Measurements from ENCODE around the gene ATG101.

The ATG101 gene

DNA sequence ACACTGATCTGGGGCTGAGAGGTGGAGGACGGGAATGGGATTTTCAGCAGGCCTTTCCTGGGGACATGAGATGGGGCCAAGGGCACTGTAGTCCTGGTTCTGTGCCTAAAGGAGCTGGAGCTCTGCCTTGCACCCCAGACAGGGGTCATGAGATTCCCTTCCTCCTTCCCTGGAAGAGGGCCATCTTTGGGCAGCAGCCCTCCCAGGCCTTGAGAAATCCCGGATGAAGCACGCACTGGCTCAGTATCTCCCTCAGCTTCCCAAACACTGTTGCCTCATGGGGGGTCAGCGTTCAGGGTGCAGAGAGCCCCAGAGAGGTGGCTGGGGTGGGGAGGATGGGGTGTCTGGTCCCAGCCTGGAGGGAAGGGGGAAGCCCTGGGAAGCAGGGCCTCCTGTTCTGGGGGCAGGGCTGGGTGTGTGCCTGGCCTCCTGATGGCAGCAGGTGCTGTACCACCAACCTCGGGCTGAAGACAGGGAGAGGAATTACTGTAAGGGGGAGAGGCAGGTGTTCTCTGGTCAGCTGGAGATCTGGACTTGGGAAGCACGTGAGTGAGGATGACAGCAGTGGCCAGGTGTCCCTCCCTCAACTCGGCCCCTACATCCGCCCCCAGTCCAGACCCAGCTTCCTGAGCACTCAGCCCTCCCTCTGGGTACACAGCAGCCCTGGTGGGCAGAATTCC is 26.9 kb upstream of the ATG101 start:
- no peak for DNase-seq

DNA sequence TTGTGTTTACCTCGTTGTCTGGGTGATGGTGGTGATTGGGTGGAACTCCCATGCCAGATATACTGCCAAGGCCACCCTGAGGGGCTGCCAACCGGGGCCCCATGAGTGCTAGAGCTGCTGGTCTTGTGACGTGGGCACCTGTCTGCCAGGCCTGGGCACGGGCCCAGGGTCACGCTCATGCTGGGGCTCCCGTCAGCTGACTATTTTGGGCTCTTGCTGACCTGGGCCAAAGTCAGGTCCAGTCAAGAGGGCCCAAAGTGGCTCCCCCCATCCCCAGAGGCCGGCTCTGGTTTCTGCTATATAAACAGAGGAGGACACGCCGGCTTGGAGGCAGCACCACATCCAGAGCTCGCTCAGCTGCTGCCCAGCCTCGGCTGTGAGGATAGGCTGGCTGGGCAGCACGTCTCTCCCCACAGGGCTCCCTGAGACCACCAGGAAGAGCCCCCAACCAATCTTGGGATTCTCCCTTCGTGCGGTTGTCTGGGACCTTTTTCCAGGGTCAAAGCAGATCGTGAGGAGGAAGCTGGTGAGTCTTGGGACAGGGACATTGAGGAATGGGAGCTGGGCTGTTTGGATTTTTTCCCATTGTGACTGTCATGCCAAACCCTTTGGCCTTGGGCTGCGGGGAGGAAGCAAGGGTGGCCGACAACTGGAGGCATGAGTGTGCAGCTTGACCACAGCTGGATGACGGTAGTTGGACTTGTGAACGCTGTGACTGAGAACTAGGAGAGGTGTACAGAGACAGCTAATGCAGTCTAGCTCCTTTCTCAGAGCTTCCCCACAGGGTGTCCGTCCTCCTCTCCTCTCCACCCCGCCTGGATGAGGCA is 26.2 kb upstream of the ATG101 start:
- no peak for DNase-seq

DNA sequence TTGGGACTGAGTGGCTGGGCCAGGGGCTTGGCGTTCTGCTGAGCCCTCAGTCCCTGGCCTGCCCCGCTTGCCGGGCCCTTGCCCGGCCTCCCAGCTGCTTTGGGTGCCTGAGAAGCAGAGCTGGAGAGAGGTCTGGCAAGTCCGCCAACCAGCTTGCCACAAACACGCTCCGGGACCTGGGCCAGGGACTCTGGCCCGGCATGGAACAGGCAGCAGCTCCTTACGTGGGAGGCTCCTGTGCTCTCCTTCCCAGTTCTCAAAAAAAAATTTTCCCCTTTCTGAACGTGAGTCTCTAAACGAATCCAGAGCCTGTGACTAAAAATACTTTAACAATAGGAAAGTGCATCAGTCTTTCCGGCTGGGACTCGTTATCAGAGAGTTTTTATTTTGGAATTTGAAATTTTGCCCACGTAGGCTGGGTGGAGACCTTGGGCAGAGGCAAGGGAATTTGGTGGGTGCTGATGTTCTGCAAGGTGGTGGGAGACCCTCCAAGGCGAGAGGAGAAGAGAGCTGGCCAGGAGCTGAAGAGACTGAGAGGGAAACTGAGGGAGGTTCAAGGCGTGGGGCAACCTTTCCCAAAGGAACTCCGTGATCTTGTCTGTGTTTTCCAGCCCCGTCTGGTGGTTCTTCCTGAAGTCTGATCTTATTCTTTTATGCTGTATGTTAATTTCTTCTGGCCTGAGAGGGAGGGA is 25.3 kb upstream of the ATG101 start:
- DNase-seq = no peak

- no peak for DNase-seq
Observed at GRCh38 chr12:52045794-52046199, 24.0 kb upstream of the ATG101 start.

DNA sequence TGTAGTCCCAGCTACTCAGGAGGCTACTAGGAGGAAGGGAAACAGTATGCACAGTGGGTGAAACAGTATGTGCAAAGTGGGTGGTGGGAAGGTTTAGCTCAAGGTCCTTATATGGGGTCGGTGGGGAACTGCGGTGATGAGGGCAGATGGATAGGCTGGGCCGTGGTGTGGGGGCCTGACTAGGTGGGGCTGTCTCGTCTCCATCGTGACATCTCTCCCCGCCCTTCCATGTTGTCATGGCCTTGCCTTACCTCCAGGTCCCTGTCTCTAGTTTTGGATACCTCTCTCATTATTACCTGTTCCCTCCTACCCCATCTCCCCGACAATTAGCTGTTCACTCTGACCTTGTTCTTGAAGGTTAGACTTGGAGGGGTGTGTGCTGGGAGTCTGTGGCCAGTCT is 22.9 kb upstream of the ATG101 start:
- DNase-seq = no peak

DNA sequence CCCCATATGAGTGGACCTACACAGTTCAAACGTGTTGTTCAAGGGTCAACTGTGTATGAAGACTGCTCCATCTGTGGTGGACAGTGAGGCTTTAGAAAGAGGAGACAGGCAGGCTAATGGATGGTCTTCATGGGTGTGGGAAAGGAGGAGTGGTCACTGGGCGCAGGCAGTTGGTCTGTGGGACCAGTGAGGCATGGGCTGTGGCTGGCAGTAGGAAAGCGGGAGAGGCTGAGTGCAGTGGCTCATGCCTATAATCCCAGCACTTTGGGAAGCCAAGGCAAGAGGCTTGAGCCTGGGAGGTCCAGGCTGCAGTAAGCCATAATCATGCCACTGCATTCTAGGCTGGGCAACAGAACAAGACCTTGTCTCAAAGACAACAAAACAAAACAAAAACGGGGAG is 20.5 kb upstream of the ATG101 start:
- no peak for DNase-seq

DNA sequence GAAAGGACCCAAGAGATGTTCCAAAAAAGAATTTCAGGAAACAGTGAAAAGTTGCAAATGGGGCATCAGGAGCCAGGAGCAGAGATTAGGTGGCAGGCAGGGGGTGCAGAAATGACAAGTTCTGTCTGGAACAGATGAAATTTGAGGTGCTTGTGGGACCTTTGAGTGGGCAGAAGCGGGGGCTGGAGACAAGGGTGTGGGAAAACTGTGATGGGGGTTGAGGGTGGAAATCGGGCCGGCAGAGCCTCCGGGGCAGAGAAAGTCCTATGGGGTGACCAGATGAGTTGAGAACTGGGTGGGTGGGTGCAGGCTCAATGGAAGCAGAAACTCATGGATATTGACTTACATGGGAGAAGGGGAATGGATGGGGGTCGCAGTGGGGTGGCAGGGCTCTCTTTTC is 20.1 kb upstream of the ATG101 start:
- DNase-seq = no peak

DNA sequence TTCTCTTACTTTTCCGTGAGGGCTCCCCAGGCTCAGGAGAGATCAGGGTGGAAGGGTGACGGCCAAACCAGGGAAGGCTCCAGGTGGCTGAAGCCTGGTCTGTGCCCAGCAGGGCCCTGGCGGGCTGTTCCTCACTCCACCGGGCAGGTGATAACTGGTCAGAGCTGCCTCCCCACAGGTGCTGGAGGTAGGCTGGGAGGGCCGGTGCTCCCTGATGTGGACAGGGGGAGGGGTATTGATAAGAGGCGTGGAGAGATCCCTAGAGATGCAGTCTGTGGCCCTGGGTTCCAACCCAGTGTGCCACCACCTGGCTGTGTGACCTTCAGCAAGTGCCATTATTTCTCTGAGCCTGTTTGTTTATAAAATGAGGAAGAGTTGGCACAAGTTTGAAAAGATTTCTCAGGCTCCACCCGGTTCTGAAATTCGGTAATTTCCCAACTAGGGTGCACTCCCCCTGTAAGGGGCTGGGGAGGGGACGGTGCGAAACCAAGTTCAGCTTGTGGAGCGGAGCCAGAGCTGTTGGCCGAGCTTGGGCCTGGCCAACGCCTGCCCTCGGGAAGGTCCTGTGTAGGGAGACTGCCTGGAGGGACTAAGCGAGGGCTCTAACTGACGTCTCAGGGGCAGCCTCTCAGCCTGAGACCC is 19.5 kb upstream of the ATG101 start:
- no peak for DNase-seq

- peak; percentile 100 for DNase-seq
Observed at GRCh38 chr12:52050758-52051541, 18.8 kb upstream of the ATG101 start, which contains the start of gene NR4A1. TSS of gene NR4A1 (plus strand) at chr12:52051442. CDS start at chr12:52054329, 2,887 bp downstream.

DNA sequence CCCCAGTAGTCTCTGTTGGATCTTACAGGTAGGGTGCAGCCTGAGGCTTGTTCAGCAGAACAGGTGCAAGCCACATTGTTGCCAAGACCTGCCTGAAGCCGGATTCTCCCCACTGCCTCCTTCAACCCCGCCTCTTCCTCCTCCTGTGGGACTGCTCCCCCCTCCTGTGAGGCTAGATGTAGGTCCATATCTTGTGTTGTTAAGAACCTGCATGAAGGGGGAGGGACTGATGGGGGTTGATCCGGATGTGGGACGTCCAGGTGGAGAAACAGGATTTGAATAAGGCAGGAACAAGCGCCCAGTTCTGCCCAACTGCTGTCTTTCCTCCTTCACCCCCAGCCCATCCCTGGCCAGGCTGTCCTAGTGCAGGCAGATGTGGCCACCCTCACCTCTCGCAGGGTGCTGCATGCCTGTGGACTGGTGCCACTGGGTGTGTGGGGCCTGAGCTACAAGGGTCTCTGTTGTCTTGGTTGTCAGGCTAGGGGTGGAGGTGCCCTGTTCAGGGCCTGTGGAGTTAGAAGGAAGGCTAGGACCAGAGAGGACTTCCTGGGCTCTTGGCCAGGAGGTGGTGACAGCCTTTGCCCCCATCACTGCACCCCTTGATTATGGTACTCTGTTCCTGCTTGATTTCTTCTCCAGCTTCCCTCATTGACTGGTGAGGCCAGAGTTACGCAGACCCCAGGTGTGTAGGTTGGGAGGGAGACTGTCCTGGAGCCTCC is 17.2 kb upstream of the ATG101 start:
- DNase-seq = no peak

- DNase-seq = no peak
Observed at GRCh38 chr12:52053536-52054209, 16.1 kb upstream of the ATG101 start.

GRCh38 chr12:52054231-52054832 is 15.4 kb upstream of the ATG101 start:
- DNase-seq = no peak

DNA sequence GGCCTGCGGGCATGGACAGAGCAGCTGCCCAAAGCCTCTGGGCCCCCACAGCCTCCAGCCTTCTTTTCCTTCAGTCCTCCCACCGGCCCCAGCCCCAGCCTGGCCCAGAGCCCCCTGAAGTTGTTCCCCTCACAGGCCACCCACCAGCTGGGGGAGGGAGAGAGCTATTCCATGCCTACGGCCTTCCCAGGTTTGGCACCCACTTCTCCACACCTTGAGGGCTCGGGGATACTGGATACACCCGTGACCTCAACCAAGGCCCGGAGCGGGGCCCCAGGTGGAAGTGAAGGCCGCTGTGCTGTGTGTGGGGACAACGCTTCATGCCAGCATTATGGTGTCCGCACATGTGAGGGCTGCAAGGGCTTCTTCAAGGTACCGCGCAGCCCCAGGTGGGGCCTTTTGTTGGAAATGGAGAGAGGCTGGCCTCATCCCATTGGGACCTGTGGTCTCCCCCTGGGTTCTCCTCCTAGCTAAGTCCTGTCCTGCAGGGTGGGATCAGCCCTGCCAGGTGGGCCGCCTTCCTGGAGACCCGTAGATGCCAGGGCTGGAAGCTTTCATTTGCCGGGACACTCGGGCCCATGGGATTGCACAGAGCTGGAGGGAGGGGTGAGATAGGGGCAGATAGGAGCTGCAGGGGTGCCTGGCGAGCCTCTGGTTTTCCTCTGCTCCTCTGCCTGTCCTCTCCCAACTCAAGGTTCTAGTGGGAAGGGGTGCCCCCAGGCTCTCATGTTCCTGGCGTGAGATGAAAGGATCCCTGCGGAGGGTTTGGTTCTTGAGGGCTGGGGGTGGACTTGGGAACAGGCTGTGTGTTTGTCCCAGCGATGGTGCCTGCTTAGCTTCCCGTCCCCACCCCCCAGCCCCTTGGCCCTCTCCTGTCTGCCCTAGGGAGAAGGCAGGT is 14.7 kb upstream of the ATG101 start:
- no peak for DNase-seq

- DNase-seq = no peak
Observed at GRCh38 chr12:52055731-52056711, 13.8 kb upstream of the ATG101 start.

GRCh38 chr12:52056801-52057637 is 12.8 kb upstream of the ATG101 start:
- DNase-seq = no peak

GRCh38 chr12:52057638-52058576 is 11.9 kb upstream of the ATG101 start:
- DNase-seq = no peak

All from stimulated activated CD4-positive, alpha-beta T cell treated with anti-CD3 and anti-CD28 coated beads, Interleukin-4, amount 100 ng/mL, for 1 hour (primary cell).